ES-I3 (cell line): ENCODE measurements around the gene SCAMP5.

ENCODE experiments used
- H3K36me3 ChIP-seq: 2 replicates; pipeline ENCODE4 v1.6.1; 2013; ENCODE audit warnings: mild to moderate bottlenecking, low read length, control low read depth, moderate library complexity; ENCODE audit not compliant: insufficient read depth
- H3K4me1 ChIP-seq: 2 replicates; pipeline ENCODE4 v1.6.1; 2013; ENCODE audit warnings: mild to moderate bottlenecking, control low read depth, low read length; ENCODE audit not compliant: insufficient read depth
- H3K9ac ChIP-seq: 2 replicates; pipeline ENCODE4 v1.6.1; 2013; ENCODE audit warnings: low read depth, mild to moderate bottlenecking, low read length, moderate library complexity
- H3K9me3 ChIP-seq: 2 replicates; pipeline ENCODE4 v1.6.1; 2013; ENCODE audit warnings: mild to moderate bottlenecking, low read length, moderate library complexity; ENCODE audit not compliant: control insufficient read depth, insufficient read depth

SCAMP5 gene

DNA sequence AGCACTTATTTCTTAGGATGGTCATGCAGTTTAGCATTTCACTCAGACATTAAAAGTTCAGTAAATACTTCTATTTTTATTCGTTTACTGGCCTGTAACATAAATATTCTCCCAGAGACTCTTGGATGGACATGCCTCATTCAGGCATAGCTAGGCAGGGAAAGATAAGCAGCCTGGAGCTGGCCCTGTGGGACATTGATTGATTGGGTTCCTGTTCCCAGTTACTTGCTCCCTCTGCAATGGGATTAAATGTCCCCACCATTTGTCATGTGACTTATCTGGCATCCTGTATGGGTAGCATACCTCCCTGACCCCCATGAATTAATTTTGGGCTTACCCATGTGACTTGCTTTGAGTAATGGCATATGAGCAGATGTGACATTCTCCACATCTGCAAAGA lies 2.7 kb upstream of the SCAMP5 start:
- Histone ChIP-seq H3K9ac (no peak overlapping the region), H3K4me1 (no peaks in the 10 kb centered on the region), H3K9me3 (no peaks in the 10 kb centered on the region), H3K36me3 (no peaks in the 10 kb centered on the region)

- H3K36me3 ChIP-seq = no peaks in the 10 kb centered on the region
- H3K9ac ChIP-seq = no peak overlapping the region
Observed at GRCh38 chr15:74994236-74994635, 1.1 kb upstream of the SCAMP5 start.

GRCh38 chr15:74994685-74995084 lies 678 bp upstream of the SCAMP5 start:
- 0 out of 2 replicates have a peak, but pooled peaks cover 2% of the 10 kb centered on the region for H3K9me3 ChIP-seq
- H3K9ac ChIP-seq = peak overlapping the region; percentile 12; the same call in 1 of the 2 replicates
- H3K36me3 ChIP-seq = no peaks in the 10 kb centered on the region
- no peaks in the 10 kb centered on the region for H3K4me1 ChIP-seq

More at GRCh38 chr15:74994236-74994635, 1.1 kb upstream of the SCAMP5 start:
- H3K4me1 ChIP-seq = no peaks in the 10 kb centered on the region
- 0 out of 2 replicates have a peak, but pooled peaks cover 2% of the 10 kb centered on the region for H3K9me3 ChIP-seq

- Histone ChIP-seq H3K9me3 (0 out of 2 replicates have a peak, but pooled peaks cover 2% of the 10 kb centered on the region), H3K36me3 (no peaks in the 10 kb centered on the region), H3K9ac (peak overlapping the region; percentile 74), H3K4me1 (no peaks in the 10 kb centered on the region)
Observed at GRCh38 chr15:74995779-74996765, 709 bp downstream of the SCAMP5 start.

GRCh38 chr15:74997141-74997540 lies 1.8 kb downstream of the SCAMP5 start:
- Histone ChIP-seq H3K36me3 (no peaks in the 10 kb centered on the region), H3K4me1 (no peaks in the 10 kb centered on the region), H3K9me3 (0 out of 2 replicates have a peak, but pooled peaks cover 2% of the 10 kb centered on the region), H3K9ac (no peak overlapping the region)

GRCh38 chr15:74997543-74997942 lies 2.2 kb downstream of the SCAMP5 start:
- Histone ChIP-seq H3K4me1 (no peaks in the 10 kb centered on the region), H3K9ac (no peak overlapping the region), H3K36me3 (no peaks in the 10 kb centered on the region), H3K9me3 (0 out of 2 replicates have a peak, but pooled peaks cover 2% of the 10 kb centered on the region)

DNA sequence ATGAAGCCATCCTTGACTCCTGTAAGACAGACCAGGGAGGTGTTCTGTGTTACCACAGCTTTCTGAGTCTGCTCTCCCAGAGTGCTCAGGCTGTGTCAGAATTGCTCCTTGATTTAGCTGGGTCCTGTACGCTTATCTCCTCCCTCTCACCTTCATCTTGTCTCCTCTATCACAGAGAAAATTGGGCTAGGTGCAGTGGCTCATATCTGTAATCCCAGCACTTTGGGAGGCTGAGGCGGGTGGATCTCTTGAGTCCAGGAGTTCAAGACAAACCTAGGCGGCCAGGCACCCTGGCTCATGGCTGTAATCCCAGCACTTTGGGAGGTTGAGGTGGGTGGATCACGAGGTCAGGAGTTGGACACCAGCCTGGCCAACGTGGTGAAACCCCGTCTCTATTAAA lies 5.9 kb downstream of the SCAMP5 start:
- 0 out of 2 replicates have a peak, but pooled peaks cover 2% of the 10 kb centered on the region for H3K9me3 ChIP-seq
- H3K4me1 ChIP-seq = no peaks in the 10 kb centered on the region
- no peak overlapping the region for H3K9ac ChIP-seq
- H3K36me3 ChIP-seq = no peaks in the 10 kb centered on the region

DNA sequence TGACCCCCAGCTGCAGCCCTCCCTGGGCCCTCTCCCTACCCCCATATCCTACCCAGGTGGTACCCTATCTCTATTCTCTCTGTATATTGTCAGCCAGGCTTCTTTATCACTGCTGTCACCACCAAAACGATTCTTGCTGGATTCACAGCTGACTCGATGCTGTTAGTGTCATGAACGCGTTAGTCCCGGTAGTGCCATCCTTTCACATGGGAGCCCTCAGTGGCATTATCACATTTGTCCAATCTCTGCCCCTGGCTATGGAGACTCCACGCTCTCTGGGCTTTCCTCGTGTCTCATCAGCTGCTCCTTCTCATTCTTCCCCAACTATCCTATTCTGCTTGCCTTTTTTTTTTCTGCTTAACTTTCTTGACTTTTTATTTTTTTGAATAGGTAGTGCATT lies 7.0 kb downstream of the SCAMP5 start:
- H3K4me1 ChIP-seq = no peaks in the 10 kb centered on the region
- no peaks in the 10 kb centered on the region for H3K36me3 ChIP-seq
- 0 out of 2 replicates have a peak, but pooled peaks cover 2% of the 10 kb centered on the region for H3K9me3 ChIP-seq
- H3K9ac ChIP-seq = no peak overlapping the region

GRCh38 chr15:75007216-75007615 lies 11.9 kb downstream of the SCAMP5 start:
- no peak overlapping the region for H3K9ac ChIP-seq
- H3K4me1 ChIP-seq = no peaks in the 10 kb centered on the region
- no peaks in the 10 kb centered on the region for H3K9me3 ChIP-seq
- no peaks in the 10 kb centered on the region for H3K36me3 ChIP-seq

DNA sequence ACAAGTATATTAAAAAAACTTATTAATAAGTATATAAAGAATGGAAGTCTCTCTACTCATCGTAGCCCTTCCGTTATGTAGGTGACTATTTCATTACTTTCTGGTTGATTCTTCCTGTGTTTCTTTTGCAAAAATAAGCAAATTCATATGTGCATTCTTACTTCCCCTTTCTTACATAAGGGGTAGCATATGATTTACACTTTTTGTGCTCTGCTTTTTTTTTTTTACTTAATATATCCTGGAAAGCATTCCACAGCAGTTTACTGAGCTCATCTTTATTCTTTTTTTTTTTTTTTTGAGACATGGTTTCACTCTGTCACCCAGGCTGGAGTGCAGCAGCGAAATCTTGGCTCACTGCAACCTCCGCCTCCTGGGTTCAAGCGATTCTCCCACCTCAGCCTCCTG lies 12.9 kb downstream of the SCAMP5 start:
- no peaks in the 10 kb centered on the region for H3K9me3 ChIP-seq
- H3K9ac ChIP-seq = no peak overlapping the region
- H3K4me1 ChIP-seq = no peaks in the 10 kb centered on the region

GRCh38 chr15:75008629-75009326 lies 13.4 kb downstream of the SCAMP5 start:
- Histone ChIP-seq H3K9ac (no peak overlapping the region), H3K9me3 (no peaks in the 10 kb centered on the region), H3K36me3 (peaks cover 3% of the 10 kb centered on the region), H3K4me1 (no peaks in the 10 kb centered on the region)

More for the DNA sequence above, 12.9 kb downstream of the SCAMP5 start:
- peaks cover 3% of the 10 kb centered on the region for H3K36me3 ChIP-seq

DNA sequence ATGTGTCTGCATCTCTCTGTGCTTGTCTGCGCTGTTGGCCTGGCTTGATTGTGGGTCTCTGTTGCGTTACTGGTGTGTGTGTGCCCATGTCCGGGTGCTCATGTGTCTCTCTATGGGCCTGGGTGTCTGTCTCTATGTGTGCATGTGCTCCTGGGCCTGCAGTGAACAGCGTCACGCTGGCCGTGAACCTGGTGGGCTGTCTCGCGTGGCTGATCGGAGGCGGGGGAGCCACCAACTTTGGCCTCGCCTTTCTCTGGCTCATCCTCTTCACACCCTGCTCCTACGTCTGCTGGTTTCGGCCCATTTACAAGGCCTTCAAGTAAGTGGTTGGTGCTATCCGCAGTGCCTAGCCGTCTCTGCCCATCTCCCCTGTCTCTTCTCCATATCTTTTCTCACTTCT lies 21.1 kb downstream of the SCAMP5 start:
- H3K36me3 ChIP-seq = peaks cover 9% of the 10 kb centered on the region
- H3K9ac ChIP-seq = no peak overlapping the region
- no peaks in the 10 kb centered on the region for H3K4me1 ChIP-seq
- no peaks in the 10 kb centered on the region for H3K9me3 ChIP-seq

GRCh38 chr15:75019916-75020315 lies 24.6 kb downstream of the SCAMP5 start:
- peaks cover 6% of the 10 kb centered on the region; the same call in 1 of the 2 replicates for H3K36me3 ChIP-seq
- H3K4me1 ChIP-seq = no peaks in the 10 kb centered on the region
- H3K9ac ChIP-seq = no peak overlapping the region
- H3K9me3 ChIP-seq = no peaks in the 10 kb centered on the region

- Histone ChIP-seq H3K36me3 (peaks cover 6% of the 10 kb centered on the region; the same call in 1 of the 2 replicates), H3K9me3 (no peaks in the 10 kb centered on the region), H3K9ac (no peak overlapping the region), H3K4me1 (no peaks in the 10 kb centered on the region)
Observed at GRCh38 chr15:75021341-75021740, 26.0 kb downstream of the SCAMP5 start.
